Large intestine (tissue), 12 donors: ENCODE results near the gene USP32. TPM values are rescaled to one million over a fixed set of nuclear protein-coding genes. Genes with fewer than 3 reads are reported as not detected.
"Not testable (repeated sequence)": the region's sequence is repeated elsewhere in the genome, so short reads cannot be mapped to it uniquely, and the experiment has no call there.

Experiments
- DNase-seq, 2 donors: peaks; one replicate each; pipeline versions ENCODE4 v3.0.0 to v3.0.0-alpha.2; 2013
- H3K27ac ChIP-seq: one replicate; pipeline ENCODE4 v1.5.1; 2013; ENCODE audit warnings: low read length
- H3K27me3 ChIP-seq: 2 replicates; pipeline ENCODE4 v1.6.1; 2013; ENCODE audit warnings: low read length; ENCODE audit not compliant: control insufficient read depth, insufficient read depth
- H3K36me3 ChIP-seq: 2 replicates; pipeline ENCODE4 v1.6.1; 2013; ENCODE audit warnings: low read length; ENCODE audit not compliant: control insufficient read depth, insufficient read depth
- H3K4me1 ChIP-seq: one replicate; pipeline ENCODE4 v1.6.1; 2013; ENCODE audit warnings: low read length; ENCODE audit not compliant: control insufficient read depth, insufficient read depth
- H3K4me3 ChIP-seq: one replicate; pipeline ENCODE4 v1.5.1; 2013; ENCODE audit warnings: low read length
- H3K9me3 ChIP-seq: one replicate; pipeline ENCODE4 v1.6.1; 2013; ENCODE audit warnings: mild to moderate bottlenecking, low read depth, low read length, moderate library complexity; ENCODE audit not compliant: control insufficient read depth
- WGBS: methylation state at CpG from one replicate; pipeline ENCODE4 v1.1.5; 2013; ENCODE audit warnings: low lambda C conversion rate; ENCODE audit not compliant: insufficient coverage; 5-methylcytosine and 5-hydroxymethylcytosine counted together
- long read RNA-seq, 11 donors: transcript quantifications; one replicate each; lab custom pipeline, GENCODE V29; 2026
- polyA plus RNA-seq: library from polyadenylated mRNA; unstranded; fragments of 120-200 nt; gene quantifications from one replicate; pipeline ENCODE4 v1.2.1, GENCODE V29; 2013

The USP32 gene, protein sequence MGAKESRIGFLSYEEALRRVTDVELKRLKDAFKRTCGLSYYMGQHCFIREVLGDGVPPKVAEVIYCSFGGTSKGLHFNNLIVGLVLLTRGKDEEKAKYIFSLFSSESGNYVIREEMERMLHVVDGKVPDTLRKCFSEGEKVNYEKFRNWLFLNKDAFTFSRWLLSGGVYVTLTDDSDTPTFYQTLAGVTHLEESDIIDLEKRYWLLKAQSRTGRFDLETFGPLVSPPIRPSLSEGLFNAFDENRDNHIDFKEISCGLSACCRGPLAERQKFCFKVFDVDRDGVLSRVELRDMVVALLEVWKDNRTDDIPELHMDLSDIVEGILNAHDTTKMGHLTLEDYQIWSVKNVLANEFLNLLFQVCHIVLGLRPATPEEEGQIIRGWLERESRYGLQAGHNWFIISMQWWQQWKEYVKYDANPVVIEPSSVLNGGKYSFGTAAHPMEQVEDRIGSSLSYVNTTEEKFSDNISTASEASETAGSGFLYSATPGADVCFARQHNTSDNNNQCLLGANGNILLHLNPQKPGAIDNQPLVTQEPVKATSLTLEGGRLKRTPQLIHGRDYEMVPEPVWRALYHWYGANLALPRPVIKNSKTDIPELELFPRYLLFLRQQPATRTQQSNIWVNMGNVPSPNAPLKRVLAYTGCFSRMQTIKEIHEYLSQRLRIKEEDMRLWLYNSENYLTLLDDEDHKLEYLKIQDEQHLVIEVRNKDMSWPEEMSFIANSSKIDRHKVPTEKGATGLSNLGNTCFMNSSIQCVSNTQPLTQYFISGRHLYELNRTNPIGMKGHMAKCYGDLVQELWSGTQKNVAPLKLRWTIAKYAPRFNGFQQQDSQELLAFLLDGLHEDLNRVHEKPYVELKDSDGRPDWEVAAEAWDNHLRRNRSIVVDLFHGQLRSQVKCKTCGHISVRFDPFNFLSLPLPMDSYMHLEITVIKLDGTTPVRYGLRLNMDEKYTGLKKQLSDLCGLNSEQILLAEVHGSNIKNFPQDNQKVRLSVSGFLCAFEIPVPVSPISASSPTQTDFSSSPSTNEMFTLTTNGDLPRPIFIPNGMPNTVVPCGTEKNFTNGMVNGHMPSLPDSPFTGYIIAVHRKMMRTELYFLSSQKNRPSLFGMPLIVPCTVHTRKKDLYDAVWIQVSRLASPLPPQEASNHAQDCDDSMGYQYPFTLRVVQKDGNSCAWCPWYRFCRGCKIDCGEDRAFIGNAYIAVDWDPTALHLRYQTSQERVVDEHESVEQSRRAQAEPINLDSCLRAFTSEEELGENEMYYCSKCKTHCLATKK (N-terminal part only)
- polyA plus RNA-seq = 24.0 TPM
- long read RNA-seq, donor 1, full-length matches to known transcripts = 1 of 1 reads
- long read RNA-seq, donor 1, partial matches to known transcripts = 0 of 1 reads
- long read RNA-seq, donor 1, other reads (novel, unspliced or antisense) = 0 of 1 reads
- long read RNA-seq, donor 2, partial matches to known transcripts = 6 of 6 reads
- long read RNA-seq, donor 2, other reads (novel, unspliced or antisense) = 0 of 6 reads
- long read RNA-seq, donor 3 = 0 reads
- long read RNA-seq, donor 4 = 0 reads
- long read RNA-seq, donor 5 = 0 reads
- long read RNA-seq, donor 6 = 0 reads
- long read RNA-seq, donor 7 = 0 reads
- long read RNA-seq, donor 8 = 0 reads
- long read RNA-seq, donor 9, partial matches to known transcripts = 0 of 1 reads
- long read RNA-seq, donor 9, other reads (novel, unspliced or antisense) = 0 of 1 reads
- long read RNA-seq, donor 10, partial matches to known transcripts = 0 of 1 reads
- long read RNA-seq, donor 10, other reads (novel, unspliced or antisense) = 0 of 1 reads
- long read RNA-seq, donor 11 = 0 reads

DNA sequence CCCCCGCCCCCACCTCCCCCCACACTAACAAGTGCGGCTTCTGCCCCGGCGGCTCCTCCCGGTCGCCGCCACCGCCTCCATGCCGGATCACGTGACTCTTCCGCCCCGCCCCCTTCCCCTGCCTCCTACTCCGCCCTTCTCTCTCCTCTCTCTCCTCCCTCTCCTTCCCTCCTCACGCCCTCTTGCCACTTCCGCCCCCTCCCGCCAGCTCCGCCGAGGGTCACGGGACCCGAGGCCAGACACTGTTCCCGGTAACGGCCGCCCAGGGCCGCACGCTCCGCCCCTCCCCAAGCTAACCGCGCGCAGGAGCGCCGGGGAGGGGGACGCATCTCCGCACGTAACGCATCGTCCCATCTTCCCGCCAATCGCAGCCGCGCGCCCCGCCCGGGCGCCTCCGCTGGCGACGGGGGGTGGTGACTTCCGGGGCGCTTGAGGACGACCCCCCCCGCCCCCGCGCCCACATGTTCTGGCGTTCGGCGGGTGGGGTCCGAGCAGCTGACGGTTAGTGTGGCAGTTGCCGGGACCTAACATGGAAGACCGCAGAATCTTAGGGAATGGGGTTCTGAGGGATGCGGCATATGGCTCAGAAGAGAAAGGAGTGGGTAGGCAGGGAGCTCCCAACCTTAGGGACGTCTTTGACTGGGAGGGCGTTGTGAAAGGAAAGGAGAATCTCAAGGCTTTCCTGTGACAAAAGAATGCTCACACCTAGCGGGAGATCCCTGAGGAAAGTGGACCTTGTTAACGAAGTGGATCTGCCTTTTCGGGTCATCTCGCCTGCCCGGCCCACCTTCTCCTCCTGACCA is at the start of gene USP32:
Gene USP32, minus strand, starts transcription at position 92 of the 803 bp plus-strand sequence. CDS start 194 bp downstream, outside the sequence.
- H3K27ac ChIP-seq = peak within 1 kb of the TSS; percentile 92
- no peaks in the 10 kb centered on the region for H3K27me3 ChIP-seq
- peak within 1 kb of the TSS; percentile 64 for H3K4me3 ChIP-seq
- H3K4me1 ChIP-seq = peaks cover 5% of the 10 kb centered on the region
- H3K9me3 ChIP-seq = no peaks in the 10 kb centered on the region
- H3K36me3 ChIP-seq = no peaks in the 10 kb centered on the region
- DNase-seq = peak; percentile 98 to 99
- WGBS = no CpG with 5 or more reads among the region's 68 CpGs

DNA sequence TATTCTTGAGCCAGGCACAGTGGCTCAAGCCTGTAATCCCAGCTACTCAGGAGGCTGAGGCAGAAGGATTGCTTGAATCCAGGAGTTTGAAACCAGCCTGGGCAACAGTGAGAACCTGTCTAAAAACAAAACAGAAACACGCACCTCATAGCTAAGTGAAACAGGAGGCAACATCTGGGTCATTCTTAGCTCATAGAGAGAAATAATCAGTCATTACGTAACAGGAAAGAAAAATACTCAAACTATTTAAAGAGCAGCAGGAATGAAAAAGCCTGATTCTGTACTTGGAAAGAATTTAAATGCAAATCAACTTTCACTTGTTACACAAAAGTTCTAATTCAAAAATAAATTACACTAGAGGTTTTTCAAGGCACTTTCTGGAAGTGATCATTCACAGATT is 47.6 kb upstream of the USP32 start:
- H3K4me1 ChIP-seq = no peaks in the 10 kb centered on the region
- WGBS = 75% methylated on average over 2 of the region's 2 CpGs
- no peak overlapping the region for H3K4me3 ChIP-seq
- H3K9me3 ChIP-seq = no peaks in the 10 kb centered on the region
- H3K27me3 ChIP-seq = no peaks in the 10 kb centered on the region
- no peak overlapping the region for H3K27ac ChIP-seq
- H3K36me3 ChIP-seq = peaks cover 1% of the 10 kb centered on the region
- DNase-seq = no peak

DNA sequence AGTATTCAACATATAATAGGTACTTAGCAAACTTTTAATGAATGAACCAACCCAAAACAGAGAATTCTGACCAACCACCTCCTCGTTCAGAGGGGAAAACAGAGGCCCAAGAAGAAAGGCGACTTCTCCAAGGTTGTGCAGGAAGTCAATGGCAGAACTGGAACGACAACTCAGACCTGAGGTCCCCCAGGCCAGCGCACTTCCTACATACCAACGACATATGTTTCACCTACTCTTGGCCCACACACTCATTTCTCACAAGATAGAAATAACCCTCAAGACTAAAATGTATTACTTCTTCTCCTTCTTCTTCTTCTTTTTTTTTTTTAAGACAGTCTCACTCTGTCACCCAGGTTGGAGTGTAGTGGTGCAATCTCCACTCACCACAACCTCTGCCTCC is 44.7 kb upstream of the USP32 start:
- Histone ChIP-seq H3K27ac (no peak overlapping the region), H3K4me3 (no peak overlapping the region), H3K27me3 (no peaks in the 10 kb centered on the region), H3K4me1 (no peaks in the 10 kb centered on the region), H3K36me3 (no peaks in the 10 kb centered on the region), H3K9me3 (no peaks in the 10 kb centered on the region)
- no CpG with 5 or more reads among the region's 5 CpGs for WGBS
- no peak for DNase-seq

DNA sequence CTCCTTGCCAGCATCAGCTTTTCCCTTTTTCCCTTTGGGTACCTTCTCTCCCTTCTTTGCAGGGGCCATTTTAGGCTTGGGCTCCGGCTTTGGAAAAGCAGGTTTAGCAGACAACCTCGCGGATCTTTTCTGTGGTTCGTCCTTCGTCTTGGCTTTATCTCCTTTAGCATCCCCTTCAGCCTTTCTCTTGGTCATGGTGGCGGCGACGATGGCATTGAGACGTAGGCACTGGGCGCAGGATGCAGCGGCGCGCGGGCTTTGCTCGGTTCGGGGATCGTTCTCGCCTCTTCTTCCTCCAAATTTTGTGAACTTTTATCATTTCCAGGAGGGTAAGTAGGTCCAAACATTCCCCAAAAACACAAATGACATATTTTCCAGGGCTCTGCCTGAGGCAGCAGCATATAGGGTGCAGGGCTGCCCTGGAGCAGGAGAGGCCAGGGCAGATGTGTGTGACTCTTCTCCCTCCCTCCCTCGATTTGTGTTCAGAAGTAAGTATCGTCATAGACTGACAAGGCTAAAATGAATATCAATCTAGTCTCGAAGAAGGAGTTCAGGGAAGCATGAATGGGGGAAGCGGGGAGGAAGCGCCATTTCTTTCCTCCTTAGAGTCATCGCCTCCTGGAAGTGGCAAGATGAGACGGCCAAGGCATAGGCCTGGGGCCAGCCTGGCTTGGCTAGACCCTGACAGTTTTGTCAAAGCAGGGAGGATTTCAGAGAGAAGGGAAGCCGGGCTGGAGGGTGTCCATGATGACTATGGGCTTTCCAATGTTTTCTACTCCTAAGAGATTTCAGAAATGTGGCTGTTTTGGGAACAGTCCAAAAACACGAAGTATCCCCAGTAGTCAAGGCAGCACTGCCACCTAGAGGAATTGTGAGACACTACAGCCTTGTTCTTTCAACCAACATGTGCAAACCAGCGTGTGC is 43.6 kb upstream of the USP32 start:
- Histone ChIP-seq H3K27me3 (no peaks in the 10 kb centered on the region), H3K9me3 (no peaks in the 10 kb centered on the region), H3K27ac (no peak overlapping the region), H3K36me3 (no peaks in the 10 kb centered on the region), H3K4me3 (no peak overlapping the region), H3K4me1 (no peaks in the 10 kb centered on the region)
- peak; percentile 37 to 49 for DNase-seq
- 0% methylated on average over 1 of the region's 28 CpGs for WGBS

DNA sequence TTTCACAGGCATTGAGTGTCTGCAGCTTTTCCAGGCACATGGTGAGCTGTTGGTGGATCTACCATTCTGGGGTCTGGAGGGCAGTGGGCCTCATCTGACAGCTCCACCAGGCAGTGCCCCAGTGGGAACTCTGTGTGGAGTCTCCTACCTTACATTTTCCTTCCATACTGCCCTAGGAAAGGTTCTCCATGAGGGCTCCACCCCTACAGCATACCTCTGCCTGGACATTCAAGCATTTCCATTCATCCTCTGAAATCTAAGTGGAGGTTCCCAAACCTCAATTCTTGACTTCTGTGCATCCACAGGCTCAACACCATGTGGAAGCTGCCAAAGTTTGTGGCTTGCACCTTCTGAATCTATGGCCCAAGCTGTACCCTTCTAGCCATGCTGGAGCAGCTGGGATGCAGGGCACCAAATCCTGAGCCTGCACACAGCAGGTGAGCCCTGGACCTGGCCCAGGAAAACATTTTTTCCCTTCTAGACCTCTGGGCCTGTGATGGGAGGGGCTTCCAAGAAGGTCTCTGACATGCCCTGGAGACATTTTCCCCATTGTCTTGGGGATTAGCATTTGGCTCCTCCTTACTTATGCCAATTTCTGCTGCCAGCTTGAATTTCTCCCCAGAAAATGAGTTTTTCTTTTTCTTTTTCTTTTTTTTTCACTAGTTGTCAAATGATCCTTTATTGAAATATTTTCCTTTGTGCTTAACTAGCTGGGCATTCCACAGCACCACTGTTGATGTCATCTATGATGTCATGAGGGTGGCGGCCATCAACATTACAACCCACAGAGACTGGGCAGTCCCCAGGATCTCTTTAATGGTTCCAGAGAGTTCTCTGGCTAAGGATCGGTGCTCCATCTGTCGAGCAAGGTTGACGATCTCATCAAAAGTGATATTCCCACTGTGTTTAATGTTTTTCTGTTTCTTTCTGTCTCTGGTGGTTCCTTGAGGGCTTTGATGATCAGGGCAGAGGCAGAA is 41.4 kb upstream of the USP32 start:
- no CpG with 5 or more reads among the region's 4 CpGs for WGBS

DNA sequence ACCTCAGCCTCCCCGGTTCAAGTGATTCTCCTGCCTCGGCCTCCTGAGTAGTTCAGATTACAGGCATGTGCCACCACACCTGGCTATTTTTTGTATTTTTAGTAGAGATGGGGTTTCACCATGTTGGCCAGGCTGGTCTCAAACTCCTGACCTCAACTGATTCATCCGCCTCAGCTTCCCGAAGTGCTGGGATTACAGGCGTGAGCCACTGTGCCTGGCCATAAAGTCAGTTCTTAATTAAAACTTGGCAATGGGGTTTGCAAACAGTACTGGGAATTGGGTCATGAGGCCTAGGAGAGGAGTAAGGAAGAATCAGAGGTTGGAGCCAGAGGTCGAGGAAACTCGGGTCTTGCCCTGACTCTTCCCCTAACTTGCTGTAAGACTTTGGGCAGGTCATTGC is 38.6 kb upstream of the USP32 start:
- not testable (repeated sequence) for H3K9me3 ChIP-seq, H3K4me3 ChIP-seq, H3K27me3 ChIP-seq, H3K36me3 ChIP-seq, H3K27ac ChIP-seq, DNase-seq, H3K4me1 ChIP-seq
- WGBS = no CpG with 5 or more reads among the region's 7 CpGs

More for the DNA sequence above, 41.4 kb upstream of the USP32 start:
- H3K4me3 ChIP-seq, DNase-seq, H3K9me3 ChIP-seq, H3K27ac ChIP-seq, H3K4me1 ChIP-seq, H3K36me3 ChIP-seq, H3K27me3 ChIP-seq: not testable (repeated sequence)

DNA sequence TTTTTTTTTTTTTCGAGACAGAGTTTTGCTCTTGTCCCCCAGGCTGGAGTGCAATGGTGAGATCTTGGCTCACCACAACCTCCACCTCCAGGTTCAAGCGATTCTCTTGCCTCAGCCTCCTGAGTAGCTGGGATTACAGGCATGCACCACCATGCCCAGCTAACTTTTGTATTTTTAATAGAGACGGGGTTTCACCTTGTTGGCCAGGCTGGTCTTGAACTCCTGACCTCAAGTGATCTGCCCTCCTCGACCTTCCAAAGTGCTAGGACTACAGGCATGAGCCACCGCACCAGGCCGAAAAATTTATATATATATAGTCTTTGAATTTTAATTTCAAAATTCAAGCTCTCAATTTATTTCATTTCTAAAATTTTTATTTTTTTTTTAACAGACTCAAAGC is 36.6 kb upstream of the USP32 start:
- not testable (repeated sequence) for H3K4me1 ChIP-seq, H3K27me3 ChIP-seq, H3K4me3 ChIP-seq, H3K36me3 ChIP-seq, H3K27ac ChIP-seq, H3K9me3 ChIP-seq, DNase-seq
- WGBS = 100% methylated on average over 2 of the region's 6 CpGs

DNA sequence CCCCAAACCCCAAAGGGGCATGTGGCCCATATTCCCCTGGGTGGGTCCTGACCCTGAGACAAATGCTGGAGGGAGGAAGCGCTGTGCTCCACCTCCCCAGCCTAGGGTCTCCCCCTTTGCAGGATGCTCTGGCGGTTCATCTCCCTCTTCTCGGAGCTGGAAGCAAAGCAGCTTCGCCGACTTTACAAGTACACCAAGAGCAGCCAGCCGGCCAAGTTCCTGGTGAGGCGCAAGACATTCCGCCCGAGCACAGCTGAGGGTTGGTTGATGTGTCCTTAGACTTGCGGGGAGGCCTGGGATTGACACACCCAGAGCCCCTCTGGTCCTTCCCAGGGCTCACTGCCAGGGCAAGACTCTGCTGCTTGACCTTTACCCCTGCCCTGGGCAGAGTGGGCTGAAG is 34.7 kb upstream of the USP32 start:
- peaks cover 2% of the 10 kb centered on the region for H3K4me1 ChIP-seq
- H3K9me3 ChIP-seq = no peaks in the 10 kb centered on the region
- no CpG with 5 or more reads among the region's 10 CpGs for WGBS
- no peak overlapping the region for H3K4me3 ChIP-seq
- DNase-seq = no peak
- no peaks in the 10 kb centered on the region for H3K36me3 ChIP-seq
- no peak overlapping the region for H3K27ac ChIP-seq
- peaks cover 7% of the 10 kb centered on the region for H3K27me3 ChIP-seq
